ENCODE measurements around the gene VAV1. TPM values are rescaled to one million over a fixed set of nuclear protein-coding genes. Genes with fewer than 3 reads are reported as not detected.
A peak's percentile ranks its signal among the peaks of the same experiment; 100 is the strongest.

The VAV1 gene
- total and polyA plus RNA-seq, 9 of the 15 experiments (the other 6 are each of a cell fraction or from before 2014, with no cell fraction given), result 0.46 to 20.1 (median 11.1) TPM

GRCh38 chr19:6862673-6863078, 90.2 kb downstream of the VAV1 start (continued):
- TF ChIP-seq TCFL5 (CRISPR knock-in tag; conservative IDR thresholded peaks at IDR 0.05) (no peak), POLR2G (IDR thresholded peaks at IDR 0.05; ENCODE audit: low read depth, low read length) (peak; percentile 41; the same call in 1 of the 2 replicates), CC2D1A (IDR thresholded peaks at IDR 0.05) (peak; percentile 74; the same call in 1 of the 2 replicates), CBX5 (IDR thresholded peaks at IDR 0.05; ENCODE audit: borderline replicate concordance, low read depth) (no peak), ELF4 (CRISPR knock-in tag; IDR thresholded peaks at IDR 0.05) (0 out of 2 replicates have a peak, but pooled peaks have one; percentile 31), ZNF134 (CRISPR knock-in tag; conservative IDR thresholded peaks at IDR 0.05) (no peak), KHSRP (IDR thresholded peaks at IDR 0.05) (no peak), TAF1 (IDR thresholded peaks at IDR 0.05; ENCODE audit: control insufficient read depth, extremely low read depth, insufficient read depth, low read length, severe bottlenecking) (no peak), SMARCC2 (IDR thresholded peaks at IDR 0.05; ENCODE audit: low read depth) (no peak), RBM34 (IDR thresholded peaks at IDR 0.05; ENCODE audit: borderline replicate concordance, insufficient read depth, low read length) (no peak), CBX1 (IDR thresholded peaks at IDR 0.05; ENCODE audit: low read depth) (no peak), ZNF324 (CRISPR knock-in tag; IDR thresholded peaks at IDR 0.05) (no peak), NR1H2 (CRISPR knock-in tag; IDR thresholded peaks at IDR 0.05) (no peak), ETV6 (IDR thresholded peaks at IDR 0.05; ENCODE audit: borderline replicate concordance in 1 of 2, low read depth in 2 of 2, low read length in 1 of 2) (no peak), ETV6 (CRISPR knock-in tag; IDR thresholded peaks at IDR 0.05; ENCODE audit: borderline replicate concordance) (0 out of 2 replicates have a peak, but pooled peaks have one; percentile 21), FOXA1 (IDR thresholded peaks at IDR 0.05; ENCODE audit: borderline replicate concordance) (no peak), SMAD2 (IDR thresholded peaks at IDR 0.05; ENCODE audit: low read depth, low read length) (no peak), ELK3 (CRISPR knock-in tag; IDR thresholded peaks at IDR 0.05) (no peak), PYGO2 (tag; IDR thresholded peaks at IDR 0.05) (no peak), HIVEP1 (CRISPR knock-in tag; IDR thresholded peaks at IDR 0.05) (no peak)
- TF ChIP-seq, protein P1, sequence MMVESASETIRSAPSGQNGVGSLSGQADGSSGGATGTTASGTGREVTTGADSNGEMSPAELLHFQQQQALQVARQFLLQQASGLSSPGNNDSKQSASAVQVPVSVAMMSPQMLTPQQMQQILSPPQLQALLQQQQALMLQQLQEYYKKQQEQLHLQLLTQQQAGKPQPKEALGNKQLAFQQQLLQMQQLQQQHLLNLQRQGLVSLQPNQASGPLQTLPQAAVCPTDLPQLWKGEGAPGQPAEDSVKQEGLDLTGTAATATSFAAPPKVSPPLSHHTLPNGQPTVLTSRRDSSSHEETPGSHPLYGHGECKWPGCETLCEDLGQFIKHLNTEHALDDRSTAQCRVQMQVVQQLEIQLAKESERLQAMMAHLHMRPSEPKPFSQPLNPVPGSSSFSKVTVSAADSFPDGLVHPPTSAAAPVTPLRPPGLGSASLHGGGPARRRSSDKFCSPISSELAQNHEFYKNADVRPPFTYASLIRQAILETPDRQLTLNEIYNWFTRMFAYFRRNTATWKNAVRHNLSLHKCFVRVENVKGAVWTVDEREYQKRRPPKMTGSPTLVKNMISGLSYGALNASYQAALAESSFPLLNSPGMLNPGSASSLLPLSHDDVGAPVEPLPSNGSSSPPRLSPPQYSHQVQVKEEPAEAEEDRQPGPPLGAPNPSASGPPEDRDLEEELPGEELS (CRISPR knock-in tag; IDR thresholded peaks at IDR 0.05; ENCODE audit: borderline replicate concordance), result no peak
- TF ChIP-seq, protein P2, sequence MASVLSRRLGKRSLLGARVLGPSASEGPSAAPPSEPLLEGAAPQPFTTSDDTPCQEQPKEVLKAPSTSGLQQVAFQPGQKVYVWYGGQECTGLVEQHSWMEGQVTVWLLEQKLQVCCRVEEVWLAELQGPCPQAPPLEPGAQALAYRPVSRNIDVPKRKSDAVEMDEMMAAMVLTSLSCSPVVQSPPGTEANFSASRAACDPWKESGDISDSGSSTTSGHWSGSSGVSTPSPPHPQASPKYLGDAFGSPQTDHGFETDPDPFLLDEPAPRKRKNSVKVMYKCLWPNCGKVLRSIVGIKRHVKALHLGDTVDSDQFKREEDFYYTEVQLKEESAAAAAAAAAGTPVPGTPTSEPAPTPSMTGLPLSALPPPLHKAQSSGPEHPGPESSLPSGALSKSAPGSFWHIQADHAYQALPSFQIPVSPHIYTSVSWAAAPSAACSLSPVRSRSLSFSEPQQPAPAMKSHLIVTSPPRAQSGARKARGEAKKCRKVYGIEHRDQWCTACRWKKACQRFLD (CRISPR knock-in tag; IDR thresholded peaks at IDR 0.05), result no peak

Measured in K562 (cell line).